M059J (cell line): ENCODE results near the gene MYCBP2. TPM values are rescaled to one million over a fixed set of nuclear protein-coding genes. Genes with fewer than 3 reads are reported as not detected.

Experiments
- total RNA-seq: library from RNA; depleted of rRNA; stranded (reverse); fragments of >200 nt; shearing (Covaris generic); gene quantifications from 2 replicates; pipeline ENCODE4 v1.2.3, GENCODE V29; 2014; rRNA removed

The MYCBP2 gene
- total RNA-seq, 1 experiment from 2014 or later, result 26.7 TPM

Other genes starting within 250 kb of the MYCBP2 start
- gene SCEL, start 208.6 kb upstream of the MYCBP2 start, total RNA-seq, result not detected in 2 replicates